Testis (tissue), 3 donors: ENCODE data around the gene HYKK. TPM values are rescaled to one million over a fixed set of nuclear protein-coding genes. Genes with fewer than 3 reads are reported as not detected.
"Not testable (repeated sequence)": the region's sequence is repeated elsewhere in the genome, so short reads cannot be mapped to it uniquely, and the experiment has no call there.

Source experiments
- DNase-seq: peaks from one replicate; pipeline ENCODE4 v3.0.0-alpha.2; 2019
- H3K27ac ChIP-seq, 2 donors: fragments of 200-600 bp; sonication (generic); one replicate each; pipeline ENCODE4 v1.5.1; 2019
- H3K27me3 ChIP-seq: fragments of 200-600 bp; sonication (generic); one replicate; pipeline ENCODE4 v1.5.1; 2019
- H3K36me3 ChIP-seq: fragments of 200-600 bp; sonication (generic); one replicate; pipeline ENCODE4 v1.5.1; 2017; ENCODE audit warnings: low read depth; ENCODE audit errors: missing control alignments
- H3K4me1 ChIP-seq: fragments of 200-600 bp; sonication (generic); one replicate; pipeline ENCODE4 v1.5.1; 2019
- H3K4me3 ChIP-seq, 2 donors: fragments of 200-600 bp; sonication (generic); one replicate each; pipeline ENCODE4 v1.5.1; 2017 to 2019
- H3K9me3 ChIP-seq: fragments of 200-600 bp; sonication (generic); one replicate; pipeline ENCODE4 v1.5.1; 2017
- CTCF ChIP-seq, 3 experiments: fragments of 450-650 bp in 2 of 3; fragments of 200-600 bp in 1 of 3; sonication (generic) in 1 of 3; IDR thresholded peaks; one replicate each; pipeline ENCODE4 v1.5.1; 2016 to 2019; ENCODE audit warnings: antibody characterized with exemption in 3 of 3, mild to moderate bottlenecking in 2 of 3, moderate library complexity in 1 of 3
- POLR2A ChIP-seq: fragments of 450-650 bp; IDR thresholded peaks from one replicate; pipeline ENCODE4 v1.6.1; 2017; ENCODE audit warnings: antibody characterized with exemption, mild to moderate bottlenecking, moderate library complexity
- WGBS, 2 donors: methylation state at CpG; one replicate each; pipeline ENCODE4 v1.1.5; 2018; 5-methylcytosine and 5-hydroxymethylcytosine counted together
- intact Hi-C: fragments of 100-400 bp; cut with DNase I; formaldehyde crosslinking; loops from one replicate; pipeline ENCODE4 v1.15.1; 2023; ENCODE audit warnings: low total_unique reads
- polyA plus RNA-seq: library from polyadenylated mRNA; stranded (reverse); fragments of 350-450 nt; fragmentation: Illumina TruSeq; extraction: RNeasy Lipid Tissue Mini Kit (QIAGEN cat#74804); gene quantifications from one replicate; pipeline ENCODE4 v1.2.3, GENCODE V29; 2014; ENCODE audit warnings: low read depth, low replicate concordance; ENCODE audit not compliant: insufficient read depth
- total RNA-seq, 2 donors: library from RNA; depleted of rRNA; stranded (reverse); fragments of >200 nt; gene quantifications; one replicate each; pipeline ENCODE4 v1.2.3, GENCODE V29; 2016

HYKK gene
- total and polyA plus RNA-seq, 3 donors from 2014 or later, result 5.9 to 8.8 (median 7.0) TPM

- H3K27ac ChIP-seq, result no peak overlapping the region
- H3K36me3 ChIP-seq, result no peaks in the 10 kb centered on the region
- 75 to 77% methylated on average over 1 of the region's 1 CpG for WGBS, 2 donors
- no peak overlapping the region for H3K4me3 ChIP-seq
- DNase-seq, result no peak
- peaks cover 11% of the 10 kb centered on the region for H3K4me1 ChIP-seq
- no peak for TF ChIP-seq POLR2A
- no peaks in the 10 kb centered on the region for H3K27me3 ChIP-seq
- no peaks in the 10 kb centered on the region for H3K9me3 ChIP-seq
- intact Hi-C loops, result no loop called here
These were observed 31.0 kb downstream of the HYKK start for GRCh38 chr15:78538358-78538757.

GRCh38 chr15:78539464-78540140 lies 32.2 kb downstream of the HYKK start:
- DNase-seq, H3K36me3 ChIP-seq, intact Hi-C loops, H3K9me3 ChIP-seq, H3K27me3 ChIP-seq: not testable (repeated sequence)
- H3K4me3 ChIP-seq, result peak overlapping the region; percentile 93 to 96
- H3K27ac ChIP-seq, result peak overlapping the region; percentile 97 to 98
- H3K4me1 ChIP-seq, result peaks cover 11% of the 10 kb centered on the region
- 61 to 66% methylated on average over 18 of the region's 18 CpGs for WGBS, 2 donors

GRCh38 chr15:78540141-78540870 lies 32.9 kb downstream of the HYKK start, which contains the start of gene PSMA4:
Gene PSMA4 (plus strand): TSS chr15:78540444. CDS start chr15:78541928, 1,484 bp downstream.
- DNase-seq, result peak; percentile 94
- Histone ChIP-seq H3K4me1 (peaks cover 11% of the 10 kb centered on the region), H3K36me3 (no peaks in the 10 kb centered on the region), H3K4me3 (peak within 1 kb of the TSS; percentile 93 to 96), H3K27ac (peak within 1 kb of the TSS; percentile 97 to 98), H3K27me3 (no peaks in the 10 kb centered on the region), H3K9me3 (no peaks in the 10 kb centered on the region)
- TF ChIP-seq CTCF (IDR thresholded peaks at IDR 0.05), result no peak
- TF ChIP-seq POLR2A, result no peak
- 0 to 1% methylated on average over 17 to 56 of the region's 56 CpGs for WGBS, 2 donors
- intact Hi-C loops, result no loop called here

GRCh38 chr15:78540871-78541743 lies 33.7 kb downstream of the HYKK start:
- H3K9me3 ChIP-seq, result no peaks in the 10 kb centered on the region
- DNase-seq, result no peak
- TF ChIP-seq POLR2A, result no peak
- no peak for TF ChIP-seq CTCF (IDR thresholded peaks at IDR 0.05)
- WGBS, 2 donors, result 3 to 4% methylated on average over 13 to 17 of the region's 17 CpGs
- no peaks in the 10 kb centered on the region for H3K36me3 ChIP-seq
- no peaks in the 10 kb centered on the region for H3K27me3 ChIP-seq
- H3K4me3 ChIP-seq, result peak overlapping the region; percentile 93 to 96
- H3K4me1 ChIP-seq, result peaks cover 11% of the 10 kb centered on the region
- intact Hi-C loops, result no loop called here
- peak overlapping the region; percentile 97 to 98 for H3K27ac ChIP-seq

DNA sequence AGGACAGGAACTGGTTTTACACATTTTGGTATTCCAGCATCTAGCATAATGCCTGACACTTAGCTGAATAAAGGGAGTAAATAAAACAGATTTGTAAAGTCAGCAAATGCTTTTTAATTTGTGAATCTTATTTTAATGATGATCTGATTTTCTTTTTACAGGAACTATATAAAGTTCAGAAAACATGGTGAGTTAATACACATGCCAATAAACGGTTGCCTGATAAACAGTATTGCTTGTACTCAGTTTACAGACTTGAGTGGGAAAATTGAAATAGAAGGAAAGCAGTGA lies 34.3 kb downstream of the HYKK start:
- Histone ChIP-seq H3K4me3 (peak overlapping the region in 1 of 2 donors; percentile 96), H3K9me3 (no peaks in the 10 kb centered on the region), H3K36me3 (no peaks in the 10 kb centered on the region), H3K27me3 (no peaks in the 10 kb centered on the region), H3K4me1 (peaks cover 11% of the 10 kb centered on the region), H3K27ac (no peak overlapping the region)
- intact Hi-C loops, result no loop called here
- no peak for DNase-seq
- 29 to 30% methylated on average over 1 of the region's 1 CpG for WGBS, 2 donors
- TF ChIP-seq POLR2A (no peak), CTCF (IDR thresholded peaks at IDR 0.05) (no peak)
